Right lobe of liver (tissue), 6 donors: ENCODE data around the gene MB21D2. TPM values are rescaled to one million over a fixed set of nuclear protein-coding genes. Genes with fewer than 3 reads are reported as not detected.
A peak's percentile ranks its signal among the peaks of the same experiment; 100 is the strongest.

ENCODE experiments used
- ATAC-seq, 4 donors: fragments of 200-7000 bp; cut with Tn5 transposase; one replicate each; pipeline ENCODE4 v1.9.1; 2020; ENCODE audit warnings: mild to moderate bottlenecking in 4 of 4, moderate library complexity in 4 of 4
- DNase-seq, 3 donors: peaks; one replicate each; pipeline ENCODE4 v3.0.0-alpha.2; 2020
- H3K27ac ChIP-seq, 3 donors: fragments of 200-600 bp; one replicate each; pipeline ENCODE4 v1.8.0; 2022
- H3K27me3 ChIP-seq, 2 donors: fragments of 200-600 bp; one replicate each; pipeline ENCODE4 v1.8.0; 2022
- H3K36me3 ChIP-seq, 4 donors: fragments of 200-600 bp; sonication (generic) in 1 of 4; one replicate each; pipeline versions ENCODE4 v1.5.1 to v1.8.0; 2017 to 2022; ENCODE audit warnings: control low read depth in 1 of 4
- H3K4me1 ChIP-seq, 4 donors: fragments of 200-600 bp; sonication (generic) in 1 of 4; one replicate each; pipeline versions ENCODE4 v1.5.1 to v1.8.0; 2017 to 2022; ENCODE audit warnings: control low read depth in 1 of 4
- H3K4me3 ChIP-seq, 3 donors: fragments of 200-600 bp; one replicate each; pipeline ENCODE4 v1.8.0; 2022
- H3K9me3 ChIP-seq, 4 donors: fragments of 200-600 bp; sonication (generic) in 1 of 4; one replicate each; pipeline versions ENCODE4 v1.5.1 to v1.8.0; 2017 to 2022; ENCODE audit warnings: control low read depth in 1 of 4
- CTCF ChIP-seq, 4 donors: fragments of 200-600 bp in 3 of 4; fragments of 450-650 bp in 1 of 4; IDR thresholded peaks; one replicate each; pipeline versions ENCODE4 v1.5.1 to v1.8.0; 2016 to 2022; ENCODE audit warnings: antibody characterized with exemption in 4 of 4, mild to moderate bottlenecking in 2 of 4
- POLR2A ChIP-seq: fragments of 450-650 bp; IDR thresholded peaks from one replicate; pipeline ENCODE4 v1.6.1; 2017; ENCODE audit warnings: antibody characterized with exemption, mild to moderate bottlenecking
- WGBS: methylation state at CpG from one replicate; pipeline ENCODE4 v1.1.6; 2018; ENCODE audit warnings: low coverage, low lambda C conversion rate; ENCODE audit not compliant: insufficient coverage; ENCODE audit errors: missing lambda C conversion rate; 5-methylcytosine and 5-hydroxymethylcytosine counted together
- intact Hi-C, 2 donors: fragments of 100-400 bp; cut with DNase I; formaldehyde crosslinking; loops; one replicate each; pipeline versions ENCODE4 v1.11.2 to v1.14.1; 2022
- total RNA-seq, 6 experiments: library from RNA; depleted of rRNA in 2 of 6; stranded (reverse); fragments of >200 nt in 2 of 6; fragmentation: NEBNext Ultra II Directional in 3 of 6; extraction: Animal tissue kit (Norgen Biotek cat#: 25700) in 3 of 6; gene quantifications; one replicate each; pipeline versions ENCODE4 v1.1.0 to v1.2.4, GENCODE V29; 2016 to 2023
- donor health status: DM: no; HTN: yes; CAD: no.
- donor health status: DM: no; HTN: no; CAD: no.
- donor health status: DM: no; HTN: no; CAD: no.
- donor health status: DM: no; HTN: yes; CAD: no.
- donor health status: DM: no; HTN: yes; CAD: no.

Gene MB21D2
- total RNA-seq, 6 experiments from 2014 or later, result 0.15 to 0.86 (median 0.31) TPM; not detected in 1

GRCh38 chr3:192835818-192836815 is 81.5 kb downstream of the MB21D2 start:
- no peak overlapping the region for H3K4me3 ChIP-seq
- TF ChIP-seq POLR2A (no peak), CTCF (IDR thresholded peaks at IDR 0.05) (no peak)
- H3K27ac ChIP-seq, result no peak overlapping the region
- H3K4me1 ChIP-seq, result no peaks in the 10 kb centered on the region
- ATAC-seq (peak in 2 of 4 donors; percentile 13 to 26), DNase-seq (no peak)
- 54% methylated on average over 6 of the region's 7 CpGs for WGBS
- H3K36me3 ChIP-seq, result no peaks in the 10 kb centered on the region
- H3K27me3 ChIP-seq, result no peaks in the 10 kb centered on the region
- no peaks in the 10 kb centered on the region for H3K9me3 ChIP-seq
- intact Hi-C loops, result no loop called here

- ATAC-seq (no peak), DNase-seq (no peak)
- intact Hi-C loops, result no loop called here
- Histone ChIP-seq H3K36me3 (no peaks in the 10 kb centered on the region), H3K4me1 (no peaks in the 10 kb centered on the region), H3K27ac (no peak overlapping the region), H3K4me3 (no peak overlapping the region), H3K9me3 (no peaks in the 10 kb centered on the region), H3K27me3 (no peaks in the 10 kb centered on the region)
- TF ChIP-seq CTCF (IDR thresholded peaks at IDR 0.05), result no peak
- TF ChIP-seq POLR2A, result no peak
- 69% methylated on average over 3 of the region's 3 CpGs for WGBS
Measured at GRCh38 chr3:192834428-192834827, 83.2 kb downstream of the MB21D2 start.

GRCh38 chr3:192833177-192833890 is 84.3 kb downstream of the MB21D2 start:
- ATAC-seq (peak in 1 of 4 donors; percentile 20), DNase-seq (no peak)
- 65% methylated on average over 7 of the region's 9 CpGs for WGBS
- Histone ChIP-seq H3K27ac (no peak overlapping the region), H3K4me1 (no peaks in the 10 kb centered on the region), H3K9me3 (no peaks in the 10 kb centered on the region), H3K27me3 (no peaks in the 10 kb centered on the region), H3K36me3 (no peaks in the 10 kb centered on the region), H3K4me3 (no peak overlapping the region)
- intact Hi-C loops, result no loop called here
- TF ChIP-seq CTCF (IDR thresholded peaks at IDR 0.05) (no peak), POLR2A (no peak)

DNA sequence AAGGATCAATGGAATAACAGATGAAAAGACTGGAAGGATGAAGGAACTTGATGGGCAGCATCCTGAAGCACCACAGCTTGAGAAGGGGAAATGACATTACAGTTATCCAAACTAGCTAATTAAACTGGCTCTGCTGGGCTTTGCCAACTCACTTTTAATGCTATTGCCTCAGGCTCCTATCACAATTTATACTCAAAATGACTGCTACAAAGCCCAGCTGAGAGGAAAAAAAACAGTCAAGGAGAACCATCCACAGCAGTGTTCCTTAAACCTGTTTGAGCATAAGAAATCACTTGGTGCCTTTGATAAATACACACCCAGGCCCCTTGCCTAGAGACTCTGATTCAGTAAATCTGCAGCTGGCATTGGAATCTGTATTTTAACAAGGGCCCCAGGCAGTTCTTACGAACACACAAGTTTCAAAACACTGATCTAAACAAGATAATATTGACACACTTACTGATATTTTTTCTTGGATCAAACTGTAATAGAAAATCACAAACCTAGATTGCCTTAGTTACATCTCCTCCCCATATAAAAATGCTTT is 85.8 kb downstream of the MB21D2 start:
- ATAC-seq (no peak), DNase-seq (no peak)
- no peaks in the 10 kb centered on the region for H3K27me3 ChIP-seq
- H3K4me3 ChIP-seq, result no peak overlapping the region
- no peaks in the 10 kb centered on the region for H3K4me1 ChIP-seq
- WGBS, result 57% methylated on average over 1 of the region's 1 CpG
- no peaks in the 10 kb centered on the region for H3K9me3 ChIP-seq
- H3K36me3 ChIP-seq, result no peaks in the 10 kb centered on the region
- TF ChIP-seq POLR2A (no peak), CTCF (IDR thresholded peaks at IDR 0.05) (no peak)
- intact Hi-C loops, result no loop called here
- H3K27ac ChIP-seq, result no peak overlapping the region
